RWPE2 (cell line): ENCODE measurements around the gene ADAD2.

Experiments used
- ATAC-seq: fragments of 200-7000 bp; cut with Tn5 transposase; 3 replicates; pipeline ENCODE4 v1.9.1; 2021; ENCODE audit warnings: low read depth
- DNase-seq: peaks from one replicate; pipeline ENCODE4 v3.0.0-alpha.2; 2020; ENCODE audit warnings: low spot score
- H3K27ac ChIP-seq: fragments of 450-650 bp; 2 replicates; pipeline ENCODE4 v1.5.1; 2017; ENCODE audit warnings: mild to moderate bottlenecking; ENCODE audit not compliant: poor library complexity, severe bottlenecking
- H3K27me3 ChIP-seq: fragments of 250-450 bp; sonication (Bioruptor Pico); 2 replicates; pipeline ENCODE4 v1.5.1; 2021; ENCODE audit warnings: mild to moderate bottlenecking, moderate library complexity; ENCODE audit not compliant: insufficient read depth, poor library complexity, severe bottlenecking
- H3K36me3 ChIP-seq: fragments of 250-450 bp; sonication (Bioruptor Pico); 2 replicates; pipeline ENCODE4 v1.5.1; 2020; ENCODE audit warnings: low read depth, mild to moderate bottlenecking, moderate library complexity
- H3K4me1 ChIP-seq: fragments of 250-450 bp; sonication (Bioruptor Pico); 2 replicates; pipeline ENCODE4 v1.5.1; 2021; ENCODE audit warnings: mild to moderate bottlenecking, moderate library complexity; ENCODE audit not compliant: insufficient read depth, poor library complexity, severe bottlenecking
- H3K4me3 ChIP-seq: fragments of 250-450 bp; sonication (Bioruptor Pico); 2 replicates; pipeline ENCODE4 v1.5.1; 2021; ENCODE audit warnings: mild to moderate bottlenecking, moderate library complexity; ENCODE audit not compliant: severe bottlenecking
- H3K9me3 ChIP-seq: fragments of 250-450 bp; sonication (Bioruptor Pico); 2 replicates; pipeline ENCODE4 v1.5.1; 2021; ENCODE audit warnings: mild to moderate bottlenecking, moderate library complexity; ENCODE audit not compliant: severe bottlenecking
- TF ChIP-seq, protein P1 (sequence below): fragments of 450-650 bp; IDR thresholded peaks from one replicate; pipeline ENCODE4 v1.5.1; 2017; ENCODE audit warnings: mild to moderate bottlenecking, moderate library complexity; ENCODE audit not compliant: poor library complexity, severe bottlenecking

The ADAD2 gene

GRCh38 chr16:84207251-84207650, 16.3 kb downstream of the ADAD2 start:
- no peak for ATAC-seq
- H3K27ac ChIP-seq, result no peak overlapping the region
- H3K9me3 ChIP-seq, result no peaks in the 10 kb centered on the region
- no peaks in the 10 kb centered on the region for H3K36me3 ChIP-seq
- no peak overlapping the region for H3K4me3 ChIP-seq
- no peak for DNase-seq
- TF ChIP-seq, protein P1, sequence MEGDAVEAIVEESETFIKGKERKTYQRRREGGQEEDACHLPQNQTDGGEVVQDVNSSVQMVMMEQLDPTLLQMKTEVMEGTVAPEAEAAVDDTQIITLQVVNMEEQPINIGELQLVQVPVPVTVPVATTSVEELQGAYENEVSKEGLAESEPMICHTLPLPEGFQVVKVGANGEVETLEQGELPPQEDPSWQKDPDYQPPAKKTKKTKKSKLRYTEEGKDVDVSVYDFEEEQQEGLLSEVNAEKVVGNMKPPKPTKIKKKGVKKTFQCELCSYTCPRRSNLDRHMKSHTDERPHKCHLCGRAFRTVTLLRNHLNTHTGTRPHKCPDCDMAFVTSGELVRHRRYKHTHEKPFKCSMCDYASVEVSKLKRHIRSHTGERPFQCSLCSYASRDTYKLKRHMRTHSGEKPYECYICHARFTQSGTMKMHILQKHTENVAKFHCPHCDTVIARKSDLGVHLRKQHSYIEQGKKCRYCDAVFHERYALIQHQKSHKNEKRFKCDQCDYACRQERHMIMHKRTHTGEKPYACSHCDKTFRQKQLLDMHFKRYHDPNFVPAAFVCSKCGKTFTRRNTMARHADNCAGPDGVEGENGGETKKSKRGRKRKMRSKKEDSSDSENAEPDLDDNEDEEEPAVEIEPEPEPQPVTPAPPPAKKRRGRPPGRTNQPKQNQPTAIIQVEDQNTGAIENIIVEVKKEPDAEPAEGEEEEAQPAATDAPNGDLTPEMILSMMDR, result no peak
- no peaks in the 10 kb centered on the region for H3K27me3 ChIP-seq
- H3K4me1 ChIP-seq, result no peaks in the 10 kb centered on the region

- DNase-seq, result no peak
- TF ChIP-seq, protein P1, result no peak
- no peak for ATAC-seq
Observed at GRCh38 chr16:84207879-84208278, 16.9 kb downstream of the ADAD2 start.

DNA sequence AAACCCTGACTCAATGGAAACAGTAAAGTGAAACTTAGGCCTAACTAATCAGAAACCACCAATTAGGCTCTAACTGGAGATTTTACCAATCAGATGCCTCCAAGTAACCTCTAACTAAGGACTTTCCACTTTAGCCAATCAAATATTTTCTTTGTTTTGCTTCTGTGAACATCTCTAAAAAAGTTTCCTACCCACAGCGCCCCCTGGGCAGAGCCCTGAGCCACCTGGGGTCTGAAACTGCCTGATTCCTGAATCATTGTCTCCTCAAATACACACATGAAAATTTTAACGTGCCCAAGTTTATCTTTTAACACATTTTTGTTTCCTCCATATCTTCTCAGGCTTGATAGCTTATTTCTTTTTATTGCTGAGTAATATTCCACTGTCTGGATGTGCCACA, 19.0 kb downstream of the ADAD2 start:
- Histone ChIP-seq H3K36me3 (no peaks in the 10 kb centered on the region), H3K4me3 (no peak overlapping the region), H3K9me3 (no peaks in the 10 kb centered on the region), H3K27ac (no peak overlapping the region), H3K27me3 (no peaks in the 10 kb centered on the region), H3K4me1 (no peaks in the 10 kb centered on the region)
- TF ChIP-seq, protein P1, result no peak
- no peak for DNase-seq
- no peak for ATAC-seq

More at GRCh38 chr16:84207879-84208278, 16.9 kb downstream of the ADAD2 start:
- Histone ChIP-seq H3K27me3 (no peaks in the 10 kb centered on the region), H3K4me3 (no peak overlapping the region), H3K36me3 (no peaks in the 10 kb centered on the region), H3K9me3 (no peaks in the 10 kb centered on the region), H3K4me1 (no peaks in the 10 kb centered on the region), H3K27ac (no peak overlapping the region)

DNA sequence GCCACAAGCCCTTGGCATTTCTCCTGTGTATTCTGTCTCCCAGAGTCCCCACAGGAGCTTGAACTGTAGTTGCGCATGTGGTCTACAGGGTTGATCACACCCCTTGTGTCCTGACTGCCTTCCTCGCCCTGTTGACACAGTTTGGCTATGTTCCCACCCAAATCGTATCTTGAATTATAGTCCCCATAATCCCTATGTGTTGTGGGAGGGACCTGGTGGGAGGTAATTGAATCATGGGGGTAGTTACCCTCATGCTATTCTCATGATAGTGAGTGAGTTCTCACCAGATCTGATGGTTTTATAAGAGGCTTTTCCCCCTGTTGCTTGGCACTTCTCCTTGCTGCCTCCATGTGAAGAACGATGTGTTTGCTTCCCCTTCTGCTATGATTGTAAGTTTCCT, 21.2 kb downstream of the ADAD2 start:
- H3K27ac ChIP-seq, result no peak overlapping the region
- H3K4me3 ChIP-seq, result no peak overlapping the region
- no peaks in the 10 kb centered on the region for H3K4me1 ChIP-seq
- H3K27me3 ChIP-seq, result no peaks in the 10 kb centered on the region
- no peaks in the 10 kb centered on the region for H3K9me3 ChIP-seq
- no peaks in the 10 kb centered on the region for H3K36me3 ChIP-seq
- TF ChIP-seq, protein P1, result no peak
- DNase-seq (no peak), ATAC-seq (no peak)

GRCh38 chr16:84212631-84213030, 21.7 kb downstream of the ADAD2 start:
- Histone ChIP-seq H3K9me3 (no peaks in the 10 kb centered on the region), H3K27ac (no peak overlapping the region), H3K4me3 (no peak overlapping the region), H3K36me3 (no peaks in the 10 kb centered on the region), H3K27me3 (no peaks in the 10 kb centered on the region), H3K4me1 (no peaks in the 10 kb centered on the region)
- ATAC-seq, result no peak
- no peak for DNase-seq
- TF ChIP-seq, protein P1, result no peak
